ENCODE data around the gene VTN. TPM values are rescaled to one million over a fixed set of nuclear protein-coding genes. Genes with fewer than 3 reads are reported as not detected.

VTN gene
- total and polyA plus RNA-seq, 11 donors, result 16.9 to 120 (median 65.3) TPM

GRCh38 chr17:28413804-28414203 lies 43.7 kb upstream of the VTN start:
- intact Hi-C loops (cut with DNase I), result loop anchor here in 1 of 10 donors (10.0 kb wide), 1 partner anchor 61 kb away; the partner anchor contains the start of gene SLC13A2

GRCh38 chr17:28412099-28412498 lies 42.0 kb upstream of the VTN start:
- no peaks in the 10 kb centered on the region for H3K36me3 ChIP-seq
- H3K4me3 ChIP-seq, result no peak overlapping the region
- H3K27ac ChIP-seq, result no peak overlapping the region
- intact Hi-C loops (cut with DNase I), result loop anchor here in 1 of 10 donors (10.0 kb wide), 1 partner anchor 63 kb away; the partner anchor contains the start of gene SLC13A2
- no peak for DNase-seq
- TF ChIP-seq CTCF (IDR thresholded peaks at IDR 0.05) (no peak), POLR2A (IDR thresholded peaks at IDR 0.05) (no peak)
- ATAC-seq, result no peak
- H3K27me3 ChIP-seq, result peaks cover 0 to 8% (median 0%) of the 10 kb centered on the region in 9 donors
- H3K9me3 ChIP-seq, result no peaks in the 10 kb centered on the region
- 79 to 83% (median 81%) methylated on average over 3 of the region's 3 CpGs for WGBS, 4 donors
- H3K4me1 ChIP-seq, result peaks cover 0 to 6% (median 0%) of the 10 kb centered on the region in 12 donors

More at GRCh38 chr17:28413804-28414203, 43.7 kb upstream of the VTN start:
- no peak for TF ChIP-seq CTCF (IDR thresholded peaks at IDR 0.05)
- TF ChIP-seq POLR2A (IDR thresholded peaks at IDR 0.05), result no peak
- H3K4me1 ChIP-seq, result peaks cover 0 to 6% (median 0%) of the 10 kb centered on the region in 12 donors
- DNase-seq, result no peak
- no peak overlapping the region for H3K4me3 ChIP-seq
- H3K9me3 ChIP-seq, result no peaks in the 10 kb centered on the region
- WGBS, 4 donors, result 55 to 60% (median 59%) methylated on average over 7 of the region's 7 CpGs
- no peaks in the 10 kb centered on the region for H3K36me3 ChIP-seq
- peaks cover 0 to 8% (median 0%) of the 10 kb centered on the region in 9 donors for H3K27me3 ChIP-seq
- no peak overlapping the region for H3K27ac ChIP-seq
- no peak for ATAC-seq

- Histone ChIP-seq H3K4me3 (no peak overlapping the region), H3K4me1 (peaks cover 0 to 32% (median 9%) of the 10 kb centered on the region in 12 donors), H3K27me3 (no peaks in the 10 kb centered on the region), H3K27ac (no peak overlapping the region), H3K36me3 (peaks cover 0 to 4% (median 0%) of the 10 kb centered on the region in 9 donors), H3K9me3 (no peaks in the 10 kb centered on the region)
- no peak for ATAC-seq
- TF ChIP-seq POLR2A (IDR thresholded peaks at IDR 0.05), result no peak
- TF ChIP-seq CTCF (IDR thresholded peaks at IDR 0.05), result no peak
- DNase-seq, result no peak
- 74 to 94% (median 86%) methylated on average over 1 of the region's 1 CpG for WGBS, 4 donors
- intact Hi-C loops (cut with DNase I), result no loop called here
Measured at GRCh38 chr17:28407974-28408306, 37.8 kb upstream of the VTN start.

GRCh38 chr17:28407130-28407973 lies 37.2 kb upstream of the VTN start:
- Histone ChIP-seq H3K9me3 (no peaks in the 10 kb centered on the region), H3K36me3 (peaks cover 0 to 10% (median under 1%) of the 10 kb centered on the region in 9 donors), H3K4me3 (no peak overlapping the region), H3K4me1 (peaks cover 0 to 38% (median 9%) of the 10 kb centered on the region in 12 donors), H3K27me3 (no peaks in the 10 kb centered on the region), H3K27ac (no peak overlapping the region)
- no peak for ATAC-seq
- DNase-seq, result no peak
- 79 to 91% (median 80%) methylated on average over 5 of the region's 5 CpGs for WGBS, 4 donors
- intact Hi-C loops (cut with DNase I), result no loop called here
- TF ChIP-seq CTCF (IDR thresholded peaks at IDR 0.05), result no peak
- no peak for TF ChIP-seq POLR2A (IDR thresholded peaks at IDR 0.05)
